ENCODE results near the gene ZNF579.

Gene ZNF579

DNA sequence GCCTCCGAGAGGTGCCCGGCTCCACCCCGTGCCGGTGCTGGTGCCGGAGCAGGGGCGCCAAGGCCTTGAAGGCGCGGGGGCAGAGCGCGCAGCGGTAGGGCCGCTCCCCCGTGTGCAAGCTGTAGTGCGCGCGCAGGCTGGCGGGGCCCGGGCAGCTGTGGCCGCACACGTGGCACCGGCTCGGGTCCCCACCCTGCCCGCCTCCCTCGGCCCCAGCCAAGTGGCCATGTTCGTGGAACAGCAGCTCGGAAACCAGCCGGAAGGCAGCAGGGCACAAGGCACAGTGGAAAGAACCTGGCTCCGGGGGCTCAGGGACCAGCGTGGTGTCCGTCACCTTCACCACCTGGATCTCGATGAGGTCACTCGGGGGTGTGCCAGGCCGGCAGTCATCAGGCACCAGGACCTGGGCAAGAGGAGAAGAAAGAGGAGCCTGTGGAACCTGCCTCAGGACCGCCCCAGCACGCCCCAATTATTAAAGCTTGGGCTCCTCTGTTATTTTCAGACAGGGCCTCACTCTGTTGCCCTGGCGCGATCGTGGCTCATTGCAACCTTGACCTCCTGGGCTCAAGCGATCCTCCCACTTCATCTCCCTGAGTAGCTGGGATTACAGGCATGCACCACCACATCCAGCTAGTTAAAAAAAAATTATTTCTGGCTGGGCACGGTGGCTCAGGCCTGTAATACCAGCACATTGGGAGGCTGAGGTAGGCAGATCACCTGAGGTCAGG is 41.8 kb upstream of the ZNF579 start:
- TF ChIP-seq, protein P1, sequence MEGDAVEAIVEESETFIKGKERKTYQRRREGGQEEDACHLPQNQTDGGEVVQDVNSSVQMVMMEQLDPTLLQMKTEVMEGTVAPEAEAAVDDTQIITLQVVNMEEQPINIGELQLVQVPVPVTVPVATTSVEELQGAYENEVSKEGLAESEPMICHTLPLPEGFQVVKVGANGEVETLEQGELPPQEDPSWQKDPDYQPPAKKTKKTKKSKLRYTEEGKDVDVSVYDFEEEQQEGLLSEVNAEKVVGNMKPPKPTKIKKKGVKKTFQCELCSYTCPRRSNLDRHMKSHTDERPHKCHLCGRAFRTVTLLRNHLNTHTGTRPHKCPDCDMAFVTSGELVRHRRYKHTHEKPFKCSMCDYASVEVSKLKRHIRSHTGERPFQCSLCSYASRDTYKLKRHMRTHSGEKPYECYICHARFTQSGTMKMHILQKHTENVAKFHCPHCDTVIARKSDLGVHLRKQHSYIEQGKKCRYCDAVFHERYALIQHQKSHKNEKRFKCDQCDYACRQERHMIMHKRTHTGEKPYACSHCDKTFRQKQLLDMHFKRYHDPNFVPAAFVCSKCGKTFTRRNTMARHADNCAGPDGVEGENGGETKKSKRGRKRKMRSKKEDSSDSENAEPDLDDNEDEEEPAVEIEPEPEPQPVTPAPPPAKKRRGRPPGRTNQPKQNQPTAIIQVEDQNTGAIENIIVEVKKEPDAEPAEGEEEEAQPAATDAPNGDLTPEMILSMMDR (IDR thresholded peaks at IDR 0.05; ENCODE audit: low read depth, low read length, missing control alignments): no peak
- no peak overlapping the region for H3K4me3 ChIP-seq (ENCODE audit: low read depth, low read length)
- no peak for DNase-seq (ENCODE audit: low read depth)

DNA sequence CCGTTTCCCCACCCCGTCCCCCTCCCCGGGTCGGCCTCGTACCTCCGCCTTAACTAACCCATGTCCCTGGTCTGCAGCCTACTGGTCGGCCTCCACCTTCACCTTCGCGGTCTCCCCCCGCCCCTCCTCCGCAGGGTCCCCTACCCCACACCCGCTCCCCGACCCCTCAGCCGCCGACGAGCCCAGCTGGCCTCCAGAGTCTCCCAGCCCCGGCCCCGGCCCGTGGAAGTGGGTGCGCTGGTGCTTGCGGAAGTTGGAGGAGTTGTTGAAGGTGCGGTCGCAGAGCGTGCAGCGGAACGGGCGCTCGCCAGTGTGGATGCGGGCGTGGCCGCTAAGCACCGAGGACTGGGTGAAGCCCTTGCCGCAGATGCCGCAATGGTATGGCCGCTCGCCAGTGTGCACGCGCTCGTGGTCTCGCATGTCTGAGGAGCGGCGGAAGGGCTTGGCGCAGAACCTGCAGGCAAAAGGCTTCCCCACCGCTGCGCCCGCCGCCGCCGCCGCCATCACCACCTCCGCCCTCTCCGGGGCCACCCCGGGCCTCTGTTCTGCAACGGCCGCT is 41.1 kb upstream of the ZNF579 start:
- DNase-seq (ENCODE audit: low read depth): no peak
- TF ChIP-seq, protein P1 (IDR thresholded peaks at IDR 0.05; ENCODE audit: low read depth, low read length, missing control alignments): no peak
- H3K4me3 ChIP-seq (ENCODE audit: low read depth, low read length): no peak overlapping the region

DNA sequence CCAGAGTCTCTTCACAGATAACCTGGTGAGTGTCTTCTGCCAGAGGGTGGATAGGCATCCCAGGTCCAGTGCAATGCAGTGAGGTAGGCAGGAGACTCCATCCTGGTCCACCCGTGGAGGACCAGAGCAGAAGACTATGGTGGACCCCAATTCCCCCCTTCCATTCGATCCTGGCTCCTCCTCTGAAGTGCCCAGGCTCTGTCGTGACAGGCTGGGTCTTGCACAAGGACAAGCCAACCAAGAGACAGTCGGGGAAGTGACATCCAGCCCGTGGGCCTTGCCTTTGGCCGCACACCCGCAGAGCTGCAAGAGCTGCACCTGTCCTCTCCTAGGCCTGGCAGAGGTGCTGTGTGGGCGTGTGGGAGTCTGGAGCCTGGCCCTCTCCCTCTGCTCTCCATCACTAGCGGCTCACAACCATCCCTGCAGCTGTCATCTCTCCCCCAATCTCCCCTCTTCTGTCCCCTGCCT is 40.6 kb upstream of the ZNF579 start:
- no peak for DNase-seq (ENCODE audit: low read depth)
- no peak overlapping the region for H3K4me3 ChIP-seq (ENCODE audit: low read depth, low read length)
- TF ChIP-seq, protein P1 (IDR thresholded peaks at IDR 0.05; ENCODE audit: low read depth, low read length, missing control alignments): no peak

DNA sequence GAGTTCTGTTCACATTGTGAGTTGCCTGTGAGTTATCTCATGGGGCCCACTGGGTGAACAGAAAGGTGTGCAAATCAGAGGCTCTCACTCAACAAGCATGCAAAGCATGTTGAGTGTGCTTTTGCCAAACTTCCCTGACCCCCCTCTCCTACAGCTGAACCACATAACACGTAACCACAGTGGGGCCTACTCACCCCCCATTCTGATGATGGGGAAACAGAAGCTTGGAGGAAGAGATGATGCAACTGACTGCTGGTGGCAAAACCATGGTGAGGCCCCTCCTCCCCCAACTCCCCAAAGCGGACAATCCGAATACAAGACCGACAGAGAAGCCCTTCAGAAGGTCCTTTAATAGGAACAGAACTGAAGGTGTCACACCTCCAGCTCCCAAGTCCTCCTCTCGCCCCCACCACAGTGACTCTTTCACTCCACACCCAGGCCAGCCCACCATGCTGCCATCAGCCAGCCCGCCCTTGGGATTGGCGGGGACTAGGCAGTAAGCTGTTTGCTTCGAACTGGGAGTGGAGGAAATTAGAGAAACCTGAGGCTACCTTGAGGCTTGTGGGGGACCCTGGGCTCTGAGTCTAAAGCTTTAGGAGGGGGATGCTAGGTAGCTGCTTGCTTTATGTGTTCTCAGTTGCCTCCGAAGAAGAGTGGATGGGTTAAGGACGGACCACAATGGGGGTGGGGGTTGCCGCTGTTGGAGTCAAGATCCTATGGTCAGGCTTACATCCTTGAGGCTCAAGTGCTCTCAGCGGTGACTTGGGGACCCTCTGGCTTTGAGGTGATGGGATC is 40.0 kb upstream of the ZNF579 start:
- DNase-seq (ENCODE audit: low read depth): no peak
- TF ChIP-seq, protein P1 (IDR thresholded peaks at IDR 0.05; ENCODE audit: low read depth, low read length, missing control alignments): no peak
- no peak overlapping the region for H3K4me3 ChIP-seq (ENCODE audit: low read depth, low read length)

DNA sequence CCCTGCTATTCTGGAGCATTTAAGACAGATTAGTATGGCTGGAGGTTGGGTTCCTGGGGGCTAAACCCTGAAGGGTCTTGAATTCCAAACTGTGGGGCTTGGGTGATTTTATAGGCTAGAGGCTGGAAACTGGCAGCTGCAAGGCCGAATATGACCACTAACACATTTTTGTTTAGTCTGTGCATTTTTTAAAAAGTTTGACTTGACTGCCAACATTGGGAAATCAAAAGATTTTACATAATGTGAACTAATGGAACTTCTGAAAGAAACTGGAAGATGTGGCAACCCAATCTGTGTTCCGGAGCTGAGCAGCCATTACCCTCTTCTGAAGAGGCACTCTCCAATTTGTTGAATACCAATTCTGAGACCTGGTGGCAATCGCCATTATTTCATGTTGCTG is 38.6 kb upstream of the ZNF579 start:
- TF ChIP-seq, protein P1 (IDR thresholded peaks at IDR 0.05; ENCODE audit: low read depth, low read length, missing control alignments): no peak
- no peak for DNase-seq (ENCODE audit: low read depth)
- no peak overlapping the region for H3K4me3 ChIP-seq (ENCODE audit: low read depth, low read length)

DNA sequence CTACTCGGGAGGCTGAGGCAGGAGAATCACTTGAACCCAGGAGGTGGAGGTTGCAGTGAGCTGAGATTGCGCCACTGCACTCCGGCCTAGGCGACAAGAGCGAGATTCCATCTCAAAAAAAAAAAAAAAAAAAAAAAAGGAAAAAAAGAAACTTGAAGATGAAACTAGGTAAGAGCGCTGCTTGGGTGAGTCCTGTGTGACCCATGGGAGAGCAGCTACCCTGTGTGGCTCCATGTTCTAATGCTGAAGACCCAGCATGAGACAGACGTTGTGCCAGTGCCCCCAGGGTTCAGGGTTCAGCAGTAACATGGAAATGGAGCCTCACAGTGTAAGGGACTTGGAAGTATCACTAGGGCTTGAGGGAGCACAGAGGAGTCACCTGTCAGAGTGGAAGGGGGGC is 37.8 kb upstream of the ZNF579 start:
- TF ChIP-seq, protein P1 (IDR thresholded peaks at IDR 0.05; ENCODE audit: low read depth, low read length, missing control alignments): no peak
- no peak for DNase-seq (ENCODE audit: low read depth)
- no peak overlapping the region for H3K4me3 ChIP-seq (ENCODE audit: low read depth, low read length)

Measured in GM12864 (cell line).